GM10248 (cell line): Measurements from ENCODE around the gene SLC29A4.
"Not testable (repeated sequence)": the region's sequence is repeated elsewhere in the genome, so short reads cannot be mapped to it uniquely, and the experiment has no call there.

Experiments used
- CTCF ChIA-PET: fragments of 300-600 bp; sonication (Branson Sonifier 250); formaldehyde crosslinking; extraction: SDS; loops from one replicate; lab custom pipeline; 2021; ENCODE audit warnings: antibody characterized with exemption; lab: Yijun Ruan, JAX
- POLR2A ChIA-PET: fragments of 350-650 bp; sonication (Branson Sonifier 250); formaldehyde crosslinking; extraction: SDS; loops from one replicate; lab custom pipeline; 2020; ENCODE audit warnings: antibody characterized with exemption; lab: Yijun Ruan, JAX
- DNase-seq: peaks from one replicate; pipeline ENCODE4 v3.0.0; 2012; ENCODE audit errors: extremely low spot score
- CTCF ChIP-seq: IDR thresholded peaks from 2 replicates; pipeline ENCODE4 v1.5.1; 2012; ENCODE audit warnings: mild to moderate bottlenecking, low read depth; ENCODE audit errors: extremely low read depth, missing control alignments, control extremely low read depth

Gene SLC29A4

DNA sequence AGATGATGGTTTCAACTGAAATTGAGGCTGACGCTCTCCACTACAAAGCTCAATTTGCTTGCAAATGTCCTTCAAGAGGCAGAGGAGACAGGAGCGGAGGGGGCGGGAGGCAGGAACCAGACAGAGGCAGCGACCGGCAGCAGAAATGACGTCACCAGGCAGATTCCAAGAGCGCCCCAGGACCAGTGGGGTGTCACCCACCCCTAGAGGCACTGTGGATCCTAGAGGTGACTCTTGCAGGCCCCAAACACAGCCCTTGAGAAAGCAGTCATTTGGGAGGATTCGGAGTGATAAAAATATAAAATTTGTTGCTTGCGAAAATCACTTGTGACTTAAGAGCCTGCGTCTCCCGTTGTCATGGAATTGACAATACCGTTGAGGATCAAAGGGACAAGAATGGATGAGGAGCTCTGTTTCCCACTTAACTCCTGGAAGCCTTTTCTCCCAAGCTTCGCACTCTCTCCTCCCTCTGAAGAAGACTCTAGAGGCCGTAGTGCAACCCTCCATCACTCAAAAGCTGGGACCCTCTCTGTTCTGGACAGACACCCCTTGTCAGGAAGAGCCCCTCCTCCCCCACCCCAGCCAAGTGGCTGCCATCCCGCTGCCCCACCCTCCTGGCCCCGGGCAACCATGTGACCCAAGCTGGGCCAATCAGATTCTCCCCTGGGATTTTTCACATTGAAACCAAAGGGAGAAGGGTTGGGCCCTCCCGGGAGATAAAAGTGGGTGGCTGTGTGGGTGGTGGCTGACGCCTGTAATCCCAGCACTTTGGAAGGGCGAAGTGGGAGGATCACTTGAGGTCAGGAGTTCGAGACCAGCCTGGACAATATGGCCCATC lies 16.3 kb upstream of the SLC29A4 start:
- DNase-seq = no peak
- no peak for TF ChIP-seq CTCF
- ChIA-PET POLR2A (no interaction called here), CTCF (no interaction called here)

DNA sequence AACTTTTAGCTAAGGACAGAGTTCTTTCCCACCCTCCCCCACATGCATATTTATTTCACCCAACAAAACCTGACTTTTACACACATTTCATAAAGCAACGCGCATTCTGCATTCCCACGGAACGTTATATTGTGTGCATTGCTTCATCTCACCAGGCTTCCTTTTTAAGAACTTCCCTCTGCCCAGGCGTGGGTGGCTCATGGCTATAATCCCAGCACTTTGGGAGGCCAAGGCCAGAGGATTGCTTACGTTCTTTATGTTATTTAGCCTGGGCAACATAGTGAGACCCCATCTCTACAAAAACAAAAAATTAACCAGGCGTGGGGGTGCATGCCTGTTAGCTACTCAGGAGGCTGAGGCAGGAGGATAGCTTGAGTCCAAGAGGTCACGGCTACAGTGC lies 14.9 kb upstream of the SLC29A4 start:
- DNase-seq, CTCF ChIA-PET: not testable (repeated sequence)

DNA sequence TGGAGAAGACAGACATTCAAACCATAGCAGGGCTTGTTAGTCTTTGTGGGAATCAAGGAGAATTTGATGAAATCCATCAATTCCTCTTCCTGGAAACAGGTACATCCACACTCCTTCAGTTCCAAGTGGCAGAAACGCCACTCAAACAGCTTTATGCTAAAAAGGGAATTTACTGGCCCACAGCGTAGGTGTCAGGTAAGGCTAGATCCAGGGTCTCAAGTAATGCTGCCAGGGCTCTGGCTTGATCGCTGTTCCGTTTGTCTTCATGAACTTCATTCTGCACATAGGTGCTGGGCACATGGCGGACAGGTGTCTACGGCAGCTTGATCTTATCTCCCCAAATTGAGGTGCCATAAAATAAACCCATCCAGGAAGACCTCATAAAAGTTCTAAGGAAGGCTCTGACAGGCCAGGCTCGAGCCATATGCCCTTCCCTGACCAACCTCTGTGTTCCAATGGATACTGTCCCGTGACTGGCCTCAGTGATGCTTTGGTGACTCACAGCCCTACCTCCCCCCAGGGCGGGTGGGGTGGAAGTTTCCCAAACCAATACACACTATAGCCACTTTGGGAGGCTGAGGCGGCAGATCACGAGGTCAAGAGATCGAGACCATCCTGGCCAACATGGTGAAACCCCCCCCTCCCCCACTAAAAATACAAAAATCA lies 12.6 kb upstream of the SLC29A4 start:
- POLR2A ChIA-PET, DNase-seq: not testable (repeated sequence)
- CTCF ChIA-PET = interaction anchor here (0.8 kb wide), 1 partner anchor 30 kb away, joined by 3 read pairs; no protein-coding TSS in a partner anchor

More for the DNA sequence above, 14.9 kb upstream of the SLC29A4 start:
- POLR2A ChIA-PET = not testable (repeated sequence)

- TF ChIP-seq CTCF = no peak
- DNase-seq = no peak
- ChIA-PET POLR2A (no interaction called here), CTCF (interaction anchor here (0.8 kb wide), 1 partner anchor 31 kb away, joined by 3 read pairs; no protein-coding TSS in a partner anchor)
These were observed 12.0 kb upstream of the SLC29A4 start for GRCh38 chr7:5270788-5271187.

- CTCF ChIA-PET, DNase-seq, POLR2A ChIA-PET: not testable (repeated sequence)
These were observed 8.8 kb upstream of the SLC29A4 start for GRCh38 chr7:5273831-5274405.

DNA sequence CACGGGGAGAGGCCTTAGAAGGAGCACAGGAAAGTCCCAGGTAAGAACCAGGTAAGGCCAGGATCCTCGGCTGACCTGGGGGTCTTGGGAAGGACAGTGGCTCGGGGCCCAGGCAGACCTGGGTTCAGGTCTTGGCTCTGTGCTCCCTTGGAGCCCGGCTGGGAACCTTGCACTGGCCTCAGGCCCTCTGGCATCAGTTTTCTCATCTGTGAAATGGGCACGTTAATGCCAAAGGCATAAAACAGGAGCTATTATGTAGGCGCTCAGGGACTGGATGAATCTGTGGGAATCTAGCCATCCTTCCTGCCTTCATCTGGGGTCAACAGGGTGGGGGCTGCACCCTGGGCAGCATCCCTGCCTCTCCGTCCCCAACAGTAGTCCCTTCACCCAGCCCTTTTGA lies 8.3 kb upstream of the SLC29A4 start:
- no peak for TF ChIP-seq CTCF
- DNase-seq = no peak
- CTCF ChIA-PET = no interaction called here
- POLR2A ChIA-PET = no interaction called here

DNA sequence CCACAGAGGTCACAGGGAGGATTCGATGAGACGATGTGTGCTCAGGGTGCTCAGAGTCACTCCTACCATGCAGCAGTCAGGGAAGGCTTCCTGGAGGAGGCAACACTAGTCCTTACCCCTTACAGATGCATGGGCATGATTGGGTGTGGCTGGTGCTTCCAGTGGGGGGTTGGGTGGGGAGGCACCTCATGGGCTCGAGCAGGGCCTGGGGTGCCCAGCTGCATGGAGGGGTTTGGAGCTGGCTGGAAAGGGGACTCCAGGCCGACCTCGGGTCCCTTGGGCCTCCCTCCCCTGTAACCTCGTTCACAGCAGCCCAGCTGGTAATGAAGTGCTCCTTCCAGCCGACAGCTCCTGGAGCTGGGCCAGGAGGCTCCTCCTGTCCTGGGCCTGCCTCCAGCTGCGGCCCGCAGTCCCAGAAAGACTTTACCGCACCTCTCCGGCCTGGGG lies 7.7 kb upstream of the SLC29A4 start:
- DNase-seq, POLR2A ChIA-PET, CTCF ChIA-PET: not testable (repeated sequence)

DNA sequence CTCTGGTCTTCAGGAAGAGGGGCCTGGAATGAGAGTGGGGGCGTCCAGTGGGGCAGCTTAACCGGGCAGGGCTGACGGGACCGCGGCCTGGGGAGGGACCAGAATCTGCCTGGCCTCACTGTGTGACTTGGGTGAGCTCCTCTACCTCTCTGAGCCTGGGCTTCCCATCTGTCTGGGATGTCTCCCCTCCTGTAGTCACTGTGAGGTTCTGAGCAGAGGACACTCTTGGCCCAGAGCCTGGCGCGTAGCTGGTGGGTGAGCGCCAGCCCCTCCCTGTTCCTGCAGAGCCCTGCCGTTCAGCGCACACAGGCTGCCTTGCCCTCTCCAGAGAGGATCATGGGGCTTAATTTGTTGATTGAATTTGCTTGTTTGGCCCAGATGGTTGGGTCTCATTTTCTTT lies 7.2 kb upstream of the SLC29A4 start:
- CTCF ChIA-PET, DNase-seq, POLR2A ChIA-PET: not testable (repeated sequence)

GRCh38 chr7:5276123-5276522 lies 6.6 kb upstream of the SLC29A4 start:
- DNase-seq, CTCF ChIA-PET, POLR2A ChIA-PET: not testable (repeated sequence)

- ChIA-PET POLR2A (no interaction called here), CTCF (no interaction called here)
- TF ChIP-seq CTCF = no peak
- no peak for DNase-seq
These were observed 6.1 kb upstream of the SLC29A4 start for GRCh38 chr7:5276611-5277010.
